DMS153 (cell line): ENCODE measurements around the gene EARS2.
"Not testable (repeated sequence)": the region's sequence is repeated elsewhere in the genome, so short reads cannot be mapped to it uniquely, and the experiment has no call there.

Source experiments
- DNase-seq: peaks from one replicate; lab custom pipeline; 2025; lab: John Stamatoyannopoulos, UW

Gene EARS2

GRCh38 chr16:23505671-23506605 lies 51.2 kb downstream of the EARS2 start:
- no peak for DNase-seq

GRCh38 chr16:23505180-23505665 lies 51.9 kb downstream of the EARS2 start:
- DNase-seq: no peak

- no peak for DNase-seq
Measured at GRCh38 chr16:23504453-23505179, 52.5 kb downstream of the EARS2 start.

GRCh38 chr16:23504076-23504452 lies 53.1 kb downstream of the EARS2 start:
- no peak for DNase-seq

GRCh38 chr16:23502466-23502865 lies 54.7 kb downstream of the EARS2 start:
- DNase-seq: no peak

- DNase-seq: no peak
Measured at GRCh38 chr16:23501291-23501690, 55.9 kb downstream of the EARS2 start.

GRCh38 chr16:23500862-23501225 lies 56.3 kb downstream of the EARS2 start:
- no peak for DNase-seq

GRCh38 chr16:23500212-23500861 lies 56.8 kb downstream of the EARS2 start:
- DNase-seq: no peak

- DNase-seq: no peak
Measured at GRCh38 chr16:23499801-23500200, 57.3 kb downstream of the EARS2 start.

GRCh38 chr16:23498863-23499262 lies 58.3 kb downstream of the EARS2 start:
- no peak for DNase-seq

GRCh38 chr16:23497543-23497868 lies 59.6 kb downstream of the EARS2 start:
- no peak for DNase-seq

GRCh38 chr16:23496821-23497542 lies 60.2 kb downstream of the EARS2 start:
- DNase-seq: no peak

- DNase-seq: no peak
Measured at GRCh38 chr16:23495671-23496070, 61.5 kb downstream of the EARS2 start.

- DNase-seq: no peak
Measured at GRCh38 chr16:23494188-23494587, 63.0 kb downstream of the EARS2 start.

- no peak for DNase-seq
Measured at GRCh38 chr16:23491490-23492391, 65.4 kb downstream of the EARS2 start.

GRCh38 chr16:23486480-23486879 lies 70.7 kb downstream of the EARS2 start:
- no peak for DNase-seq

GRCh38 chr16:23485841-23486240 lies 71.3 kb downstream of the EARS2 start:
- no peak for DNase-seq

GRCh38 chr16:23485257-23485614 lies 71.9 kb downstream of the EARS2 start:
- no peak for DNase-seq

GRCh38 chr16:23484510-23485256 lies 72.5 kb downstream of the EARS2 start:
- no peak for DNase-seq

GRCh38 chr16:23483492-23483891 lies 73.7 kb downstream of the EARS2 start:
- DNase-seq: not testable (repeated sequence)
